OCI-LY3 (cell line): ENCODE data around the gene DMTF1.

Experiments
- H2AFZ ChIP-seq: fragments of 200-600, 300-600 bp; shearing (Covaris generic); 2 replicates; pipeline ENCODE4 v1.6.0; 2014; ENCODE audit warnings: antibody characterized with exemption, low read depth, low read length
- H3K27ac ChIP-seq: fragments of 200-600, 300-600 bp; sonication (generic); 2 replicates; pipeline ENCODE4 v1.5.1; 2014; ENCODE audit warnings: mild to moderate bottlenecking, low read length, moderate library complexity, mixed read lengths
- H3K27me3 ChIP-seq: fragments of 200-600, 300-600 bp; sonication (generic); 2 replicates; pipeline ENCODE4 v1.6.1; 2014; ENCODE audit warnings: low read depth, low read length, mixed read lengths
- H3K36me3 ChIP-seq: fragments of 200-600, 300-600 bp; sonication (generic); replicated peaks from 2 replicates; pipeline ENCODE3; 2014; ENCODE audit warnings: low read depth, low read length, mixed read lengths
- H3K4me1 ChIP-seq: fragments of 300-600, 200-600 bp; sonication (generic); 2 replicates; pipeline ENCODE4 v1.6.1; 2014; ENCODE audit warnings: low read length, mixed read lengths
- H3K4me2 ChIP-seq: fragments of 200-600, 300-600 bp; sonication (generic); 2 replicates; pipeline ENCODE4 v1.6.1; 2014; ENCODE audit warnings: low read length, mixed read lengths
- H3K4me3 ChIP-seq: fragments of 300-600, 200-600 bp; sonication (generic); 2 replicates; pipeline ENCODE4 v1.5.1; 2014; ENCODE audit warnings: antibody characterized with exemption, mild to moderate bottlenecking, low read length, moderate library complexity
- H3K79me2 ChIP-seq: fragments of 300-600, 200-600 bp; shearing (Covaris generic); 2 replicates; pipeline ENCODE4 v1.6.1; 2014; ENCODE audit warnings: mild to moderate bottlenecking, low read length, mixed read lengths
- H3K9ac ChIP-seq: fragments of 300-600, 200-600 bp; shearing (Covaris generic); 2 replicates; pipeline ENCODE4 v1.6.0; 2014; ENCODE audit warnings: mild to moderate bottlenecking, low read length, moderate library complexity
- H3K9me3 ChIP-seq: fragments of 200-600, 300-600 bp; shearing (Covaris generic); 2 replicates; pipeline ENCODE4 v1.6.1; 2014; ENCODE audit warnings: low read length, mixed read lengths; ENCODE audit not compliant: insufficient read depth
- H4K20me1 ChIP-seq: fragments of 200-600, 300-600 bp; sonication (generic); 2 replicates; pipeline ENCODE4 v1.6.1; 2016; ENCODE audit warnings: low read length, mixed read lengths; ENCODE audit not compliant: insufficient read depth
- CTCF ChIP-seq: fragments of 200-600, 300-600 bp; sonication (generic); IDR thresholded peaks from 2 replicates; pipeline ENCODE4 v1.5.1; 2014; ENCODE audit warnings: antibody characterized with exemption, low read length, low read depth
- EZH2phosphoT487 ChIP-seq: fragments of 200-600 bp; shearing (Covaris generic); IDR thresholded peaks from 2 replicates; pipeline ENCODE4 v1.6.1; 2018; ENCODE audit warnings: antibody characterized with exemption, mixed run types, low read depth

DMTF1 gene

GRCh38 chr7:87155788-87156187 is 3.5 kb downstream of the DMTF1 start:
- Histone ChIP-seq H3K27ac (no peak overlapping the region), H3K9ac (no peak overlapping the region), H3K27me3 (no peaks in the 10 kb centered on the region), H3K4me2 (peak overlapping the region; percentile 88; the same call in 1 of the 2 replicates), H3K9me3 (no peaks in the 10 kb centered on the region), H4K20me1 (peaks cover 70% of the 10 kb centered on the region), H2AFZ (no peak overlapping the region), H3K4me1 (peaks cover 32% of the 10 kb centered on the region), H3K36me3 (peaks cover 2% of the 10 kb centered on the region), H3K79me2 (peaks cover 85% of the 10 kb centered on the region), H3K4me3 (no peak overlapping the region)
- TF ChIP-seq EZH2phosphoT487 (no peak), CTCF (no peak)

- Histone ChIP-seq H3K79me2 (peaks cover 92% of the 10 kb centered on the region), H3K9ac (no peak overlapping the region), H3K36me3 (peaks cover 2% of the 10 kb centered on the region), H3K27ac (no peak overlapping the region), H3K4me3 (no peak overlapping the region), H3K27me3 (no peaks in the 10 kb centered on the region), H3K4me2 (no peak overlapping the region), H4K20me1 (peaks cover 70% of the 10 kb centered on the region), H2AFZ (no peak overlapping the region), H3K9me3 (no peaks in the 10 kb centered on the region), H3K4me1 (peaks cover 26% of the 10 kb centered on the region)
- TF ChIP-seq CTCF (no peak), EZH2phosphoT487 (no peak)
These were observed 4.5 kb downstream of the DMTF1 start for GRCh38 chr7:87156709-87157108.

GRCh38 chr7:87159538-87159937 is 7.3 kb downstream of the DMTF1 start:
- H3K79me2 ChIP-seq = peaks cover 86% of the 10 kb centered on the region
- no peak overlapping the region for H3K4me2 ChIP-seq
- H3K36me3 ChIP-seq = peaks cover 18% of the 10 kb centered on the region
- H3K9ac ChIP-seq = no peak overlapping the region
- H3K4me3 ChIP-seq = no peak overlapping the region
- peaks cover 63% of the 10 kb centered on the region for H4K20me1 ChIP-seq
- no peaks in the 10 kb centered on the region for H3K9me3 ChIP-seq
- no peaks in the 10 kb centered on the region for H3K27me3 ChIP-seq
- no peak overlapping the region for H2AFZ ChIP-seq
- TF ChIP-seq CTCF (no peak), EZH2phosphoT487 (no peak)
- peaks cover 15% of the 10 kb centered on the region for H3K4me1 ChIP-seq
- H3K27ac ChIP-seq = no peak overlapping the region

- TF ChIP-seq CTCF = no peak
- no peak for TF ChIP-seq EZH2phosphoT487
- Histone ChIP-seq H3K9ac (no peak overlapping the region), H3K4me3 (no peak overlapping the region), H3K4me2 (no peak overlapping the region), H3K79me2 (peaks cover 44% of the 10 kb centered on the region), H3K36me3 (peaks cover 65% of the 10 kb centered on the region), H4K20me1 (peaks cover 21% of the 10 kb centered on the region), H3K27ac (no peak overlapping the region), H3K9me3 (no peaks in the 10 kb centered on the region), H3K27me3 (no peaks in the 10 kb centered on the region), H3K4me1 (no peaks in the 10 kb centered on the region), H2AFZ (no peak overlapping the region)
These were observed 12.2 kb downstream of the DMTF1 start for GRCh38 chr7:87164433-87164832.
